Large intestine (tissue), 12 donors: ENCODE data around the gene DPM2. TPM values are rescaled to one million over a fixed set of nuclear protein-coding genes. Genes with fewer than 3 reads are reported as not detected.
A peak's percentile ranks its signal among the peaks of the same experiment; 100 is the strongest.

Experiments
- DNase-seq, 2 donors: peaks; one replicate each; pipeline versions ENCODE4 v3.0.0 to v3.0.0-alpha.2; 2013
- H3K27ac ChIP-seq: one replicate; pipeline ENCODE4 v1.5.1; 2013; ENCODE audit warnings: low read length
- H3K27me3 ChIP-seq: 2 replicates; pipeline ENCODE4 v1.6.1; 2013; ENCODE audit warnings: low read length; ENCODE audit not compliant: control insufficient read depth, insufficient read depth
- H3K36me3 ChIP-seq: 2 replicates; pipeline ENCODE4 v1.6.1; 2013; ENCODE audit warnings: low read length; ENCODE audit not compliant: control insufficient read depth, insufficient read depth
- H3K4me1 ChIP-seq: one replicate; pipeline ENCODE4 v1.6.1; 2013; ENCODE audit warnings: low read length; ENCODE audit not compliant: control insufficient read depth, insufficient read depth
- H3K4me3 ChIP-seq: one replicate; pipeline ENCODE4 v1.5.1; 2013; ENCODE audit warnings: low read length
- H3K9me3 ChIP-seq: one replicate; pipeline ENCODE4 v1.6.1; 2013; ENCODE audit warnings: mild to moderate bottlenecking, low read depth, low read length, moderate library complexity; ENCODE audit not compliant: control insufficient read depth
- WGBS: methylation state at CpG from one replicate; pipeline ENCODE4 v1.1.5; 2013; ENCODE audit warnings: low lambda C conversion rate; ENCODE audit not compliant: insufficient coverage; 5-methylcytosine and 5-hydroxymethylcytosine counted together
- long read RNA-seq, 11 donors: transcript quantifications; one replicate each; lab custom pipeline, GENCODE V29; 2026
- polyA plus RNA-seq: library from polyadenylated mRNA; unstranded; fragments of 120-200 nt; gene quantifications from one replicate; pipeline ENCODE4 v1.2.1, GENCODE V29; 2013

DPM2 gene
- 33.2 TPM for polyA plus RNA-seq
- long read RNA-seq, donor 1, transcript DPM2-201 (4 exons, 1,542 nt), result major isoform, 13 of 15 reads
- long read RNA-seq, donor 1, partial matches to known transcripts, result 0 of 15 reads
- long read RNA-seq, donor 1, other reads (novel, unspliced or antisense), result 0 of 15 reads
- long read RNA-seq, donor 2, transcript DPM2-201 (4 exons, 1,542 nt), result major isoform, 25 of 33 reads
- long read RNA-seq, donor 2, transcript DPM2-203 (3 exons, 928 nt), result minor isoform, 5 of 33 reads
- long read RNA-seq, donor 2, partial matches to known transcripts, result 0 of 33 reads
- long read RNA-seq, donor 2, other reads (novel, unspliced or antisense), result 0 of 33 reads
- long read RNA-seq, donor 3, result 0 reads
- long read RNA-seq, donor 4, partial matches to known transcripts, result 0 of 2 reads
- long read RNA-seq, donor 4, other reads (novel, unspliced or antisense), result 0 of 2 reads
- long read RNA-seq, donor 5, transcript DPM2-201 (4 exons, 1,542 nt), result major isoform, 11 of 14 reads
- long read RNA-seq, donor 5, partial matches to known transcripts, result 0 of 14 reads
- long read RNA-seq, donor 5, other reads (novel, unspliced or antisense), result 0 of 14 reads
- long read RNA-seq, donor 6, transcript DPM2-201 (4 exons, 1,542 nt), result major isoform, 16 of 32 reads
- long read RNA-seq, donor 6, transcript DPM2-203 (3 exons, 928 nt), result minor isoform, 8 of 32 reads
- long read RNA-seq, donor 6, partial matches to known transcripts, result 7 of 32 reads
- long read RNA-seq, donor 6, other reads (novel, unspliced or antisense), result 0 of 32 reads
- long read RNA-seq, donor 7, transcript DPM2-203 (3 exons, 928 nt), result minor isoform, 6 of 19 reads
- long read RNA-seq, donor 7, transcript DPM2-201 (4 exons, 1,542 nt), result major isoform, 12 of 19 reads
- long read RNA-seq, donor 7, partial matches to known transcripts, result 0 of 19 reads
- long read RNA-seq, donor 7, other reads (novel, unspliced or antisense), result 0 of 19 reads
- long read RNA-seq, donor 8, transcript DPM2-201 (4 exons, 1,542 nt), result major isoform, 27 of 37 reads
- long read RNA-seq, donor 8, partial matches to known transcripts, result 6 of 37 reads
- long read RNA-seq, donor 8, other reads (novel, unspliced or antisense), result 0 of 37 reads
- long read RNA-seq, donor 9, transcript DPM2-203 (3 exons, 928 nt), result minor isoform, 8 of 30 reads
- long read RNA-seq, donor 9, transcript DPM2-201 (4 exons, 1,542 nt), result major isoform, 16 of 30 reads
- long read RNA-seq, donor 9, partial matches to known transcripts, result 5 of 30 reads
- long read RNA-seq, donor 9, other reads (novel, unspliced or antisense), result 0 of 30 reads
- long read RNA-seq, donor 10, transcript DPM2-201 (4 exons, 1,542 nt), result major isoform, 28 of 35 reads
- long read RNA-seq, donor 10, partial matches to known transcripts, result 0 of 35 reads
- long read RNA-seq, donor 10, other reads (novel, unspliced or antisense), result 0 of 35 reads
- long read RNA-seq, donor 11, transcript DPM2-201 (4 exons, 1,542 nt), result major isoform, 26 of 34 reads
- long read RNA-seq, donor 11, partial matches to known transcripts, result 5 of 34 reads
- long read RNA-seq, donor 11, other reads (novel, unspliced or antisense), result 0 of 34 reads

GRCh38 chr9:127937388-127938297 lies at the start of gene DPM2:
Gene DPM2 (minus strand): TSS chr9:127937854. CDS start chr9:127937820, 34 bp downstream.
- Histone ChIP-seq H3K4me1 (peaks cover 28% of the 10 kb centered on the region), H3K36me3 (peaks cover 17% of the 10 kb centered on the region), H3K27me3 (no peaks in the 10 kb centered on the region), H3K9me3 (no peaks in the 10 kb centered on the region), H3K27ac (peak within 1 kb of the TSS; percentile 43), H3K4me3 (peak within 1 kb of the TSS; percentile 92)
- DNase-seq, result peak; percentile 89 to 90
- no CpG with 5 or more reads among the region's 60 CpGs for WGBS

- no peaks in the 10 kb centered on the region for H3K36me3 ChIP-seq
- no peak overlapping the region for H3K27ac ChIP-seq
- no CpG with 5 or more reads among the region's 9 CpGs for WGBS
- no peaks in the 10 kb centered on the region for H3K27me3 ChIP-seq
- no peaks in the 10 kb centered on the region for H3K9me3 ChIP-seq
- no peak overlapping the region for H3K4me3 ChIP-seq
- DNase-seq, result no peak
- peaks cover 38% of the 10 kb centered on the region for H3K4me1 ChIP-seq
Measured at GRCh38 chr9:127987103-127987614, 49.5 kb upstream of the DPM2 start.

- Histone ChIP-seq H3K4me3 (no peak overlapping the region), H3K27ac (no peak overlapping the region), H3K9me3 (no peaks in the 10 kb centered on the region), H3K36me3 (no peaks in the 10 kb centered on the region), H3K4me1 (peaks cover 29% of the 10 kb centered on the region), H3K27me3 (no peaks in the 10 kb centered on the region)
- 38% methylated on average over 1 of the region's 3 CpGs for WGBS
- DNase-seq, result peak in 1 of 2 donors; percentile 80
Measured at GRCh38 chr9:127985011-127985410, 47.4 kb upstream of the DPM2 start.

- DNase-seq, result no peak
- Histone ChIP-seq H3K27me3 (no peaks in the 10 kb centered on the region), H3K36me3 (no peaks in the 10 kb centered on the region), H3K4me1 (peaks cover 21% of the 10 kb centered on the region), H3K9me3 (no peaks in the 10 kb centered on the region), H3K4me3 (no peak overlapping the region), H3K27ac (no peak overlapping the region)
- no CpG with 5 or more reads among the region's 9 CpGs for WGBS
Measured at GRCh38 chr9:127983847-127984289, 46.2 kb upstream of the DPM2 start.

GRCh38 chr9:127982912-127983311 lies 45.3 kb upstream of the DPM2 start:
- H3K4me3 ChIP-seq, result no peak overlapping the region
- no peak for DNase-seq
- H3K4me1 ChIP-seq, result peaks cover 21% of the 10 kb centered on the region
- H3K36me3 ChIP-seq, result no peaks in the 10 kb centered on the region
- no peaks in the 10 kb centered on the region for H3K9me3 ChIP-seq
- no peaks in the 10 kb centered on the region for H3K27me3 ChIP-seq
- WGBS, result no CpG with 5 or more reads among the region's 1 CpG
- no peak overlapping the region for H3K27ac ChIP-seq

- Histone ChIP-seq H3K4me1 (peaks cover 33% of the 10 kb centered on the region), H3K27ac (peak overlapping the region; percentile 99), H3K4me3 (peak overlapping the region; percentile 64), H3K9me3 (no peaks in the 10 kb centered on the region), H3K36me3 (no peaks in the 10 kb centered on the region), H3K27me3 (no peaks in the 10 kb centered on the region)
- DNase-seq, result no peak
- no CpG with 5 or more reads among the region's 11 CpGs for WGBS
Measured at GRCh38 chr9:127981559-127982121, 44.0 kb upstream of the DPM2 start.

GRCh38 chr9:127980706-127981558 lies 43.3 kb upstream of the DPM2 start, which contains the start of gene EEIG1:
Gene EEIG1 (minus strand): TSS chr9:127980989. CDS start chr9:127980137, 852 bp downstream.
- WGBS, result no CpG with 5 or more reads among the region's 93 CpGs
- Histone ChIP-seq H3K27me3 (no peaks in the 10 kb centered on the region), H3K27ac (peak within 1 kb of the TSS; percentile 99), H3K4me3 (peak within 1 kb of the TSS; percentile 97), H3K9me3 (no peaks in the 10 kb centered on the region), H3K4me1 (peaks cover 40% of the 10 kb centered on the region), H3K36me3 (peaks cover 2% of the 10 kb centered on the region)
- peak; percentile 96 to 97 for DNase-seq

GRCh38 chr9:127980060-127980705 lies 42.5 kb upstream of the DPM2 start:
- Histone ChIP-seq H3K4me1 (peaks cover 46% of the 10 kb centered on the region), H3K27me3 (no peaks in the 10 kb centered on the region), H3K9me3 (no peaks in the 10 kb centered on the region), H3K27ac (peak overlapping the region; percentile 95), H3K4me3 (peak overlapping the region; percentile 97), H3K36me3 (peaks cover 5% of the 10 kb centered on the region)
- WGBS, result no CpG with 5 or more reads among the region's 61 CpGs
- no peak for DNase-seq
